ENCODE measurements around the gene ABCC9.

DNA sequence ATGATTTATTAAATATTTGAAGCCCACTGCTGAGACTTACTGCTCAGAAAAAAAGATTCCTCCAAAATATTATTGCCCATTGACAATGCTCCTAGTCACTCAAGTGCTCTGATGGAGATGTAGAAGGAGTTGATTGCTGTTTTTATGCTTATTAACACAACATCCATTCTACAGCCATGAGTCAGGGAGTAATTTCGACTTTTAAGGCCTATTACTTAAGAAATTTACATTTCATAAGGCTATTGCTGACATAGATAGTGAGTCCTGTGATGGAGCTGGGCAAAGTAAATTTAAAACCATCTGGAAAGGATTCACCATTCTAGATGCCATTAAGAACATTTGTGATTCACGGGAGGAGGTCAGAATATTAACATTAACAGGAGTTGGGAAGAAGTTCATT, 171.9 kb downstream of the ABCC9 start:
- TF ChIP-seq, protein P1, sequence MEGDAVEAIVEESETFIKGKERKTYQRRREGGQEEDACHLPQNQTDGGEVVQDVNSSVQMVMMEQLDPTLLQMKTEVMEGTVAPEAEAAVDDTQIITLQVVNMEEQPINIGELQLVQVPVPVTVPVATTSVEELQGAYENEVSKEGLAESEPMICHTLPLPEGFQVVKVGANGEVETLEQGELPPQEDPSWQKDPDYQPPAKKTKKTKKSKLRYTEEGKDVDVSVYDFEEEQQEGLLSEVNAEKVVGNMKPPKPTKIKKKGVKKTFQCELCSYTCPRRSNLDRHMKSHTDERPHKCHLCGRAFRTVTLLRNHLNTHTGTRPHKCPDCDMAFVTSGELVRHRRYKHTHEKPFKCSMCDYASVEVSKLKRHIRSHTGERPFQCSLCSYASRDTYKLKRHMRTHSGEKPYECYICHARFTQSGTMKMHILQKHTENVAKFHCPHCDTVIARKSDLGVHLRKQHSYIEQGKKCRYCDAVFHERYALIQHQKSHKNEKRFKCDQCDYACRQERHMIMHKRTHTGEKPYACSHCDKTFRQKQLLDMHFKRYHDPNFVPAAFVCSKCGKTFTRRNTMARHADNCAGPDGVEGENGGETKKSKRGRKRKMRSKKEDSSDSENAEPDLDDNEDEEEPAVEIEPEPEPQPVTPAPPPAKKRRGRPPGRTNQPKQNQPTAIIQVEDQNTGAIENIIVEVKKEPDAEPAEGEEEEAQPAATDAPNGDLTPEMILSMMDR (IDR thresholded peaks at IDR 0.05; ENCODE audit: insufficient read depth, low read length, poor library complexity, severe bottlenecking): no peak
- TF ChIP-seq EZH2phosphoT487 (conservative IDR thresholded peaks at IDR 0.05; ENCODE audit: low read length): no peak

Measured in SU-DHL-6 (cell line).